ENCODE results near the gene PDIK1L. TPM values are rescaled to one million over a fixed set of nuclear protein-coding genes. Genes with fewer than 3 reads are reported as not detected.
A peak's percentile ranks its signal among the peaks of the same experiment; 100 is the strongest.

Gene PDIK1L
- total and polyA plus RNA-seq, 8 donors, result 1.7 to 12.1 (median 6.0) TPM

DNA sequence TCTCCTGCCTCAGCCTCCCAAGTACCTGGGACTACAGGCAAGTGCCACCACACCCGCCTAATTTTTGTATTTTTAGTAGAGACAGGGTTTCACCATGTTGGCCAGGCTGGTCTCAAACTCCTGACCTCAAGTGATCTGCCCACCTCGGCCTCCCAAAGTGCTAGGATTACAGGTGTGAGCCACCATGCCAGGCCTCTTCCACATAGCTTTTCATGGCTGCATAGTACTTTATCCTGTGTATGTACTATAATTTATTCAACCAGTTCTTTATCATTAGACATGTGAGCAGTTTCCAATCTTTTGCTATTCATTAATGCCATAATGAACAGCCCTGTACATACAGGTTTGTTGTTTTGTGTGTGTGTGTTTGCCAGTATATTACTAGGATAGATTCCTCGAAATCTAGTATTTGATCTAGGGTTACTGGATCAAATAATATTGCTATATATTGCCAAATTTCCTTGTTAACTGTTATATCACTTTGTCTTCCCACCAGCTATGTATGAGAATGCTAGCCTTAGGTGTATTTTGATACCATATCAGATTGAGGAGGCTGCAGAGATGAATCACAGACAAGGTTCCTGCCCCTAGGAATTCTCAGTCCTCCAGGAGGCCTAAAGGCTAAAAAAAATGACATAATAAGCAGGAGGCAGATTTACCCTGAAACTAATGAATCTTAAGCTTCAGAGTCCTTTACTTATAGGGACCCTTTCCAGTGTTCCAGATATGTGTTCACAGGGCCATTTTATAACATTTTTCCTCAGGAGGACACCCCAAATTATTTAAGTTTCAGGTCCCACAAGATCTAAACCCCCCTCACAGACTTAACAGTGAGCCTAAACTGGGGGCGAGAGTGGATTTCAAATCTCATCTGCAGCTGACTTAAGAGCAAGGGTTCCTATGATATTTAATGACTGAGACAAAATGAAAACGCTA lies 2.1 kb upstream of the PDIK1L start:
- Histone ChIP-seq H3K27me3 (no peaks in the 10 kb centered on the region), H3K36me3 (no peaks in the 10 kb centered on the region), H3K9me3 (no peaks in the 10 kb centered on the region), H3K27ac (peak overlapping the region in 1 of 4 donors; percentile 98), H3K4me1 (peaks cover 0 to 21% (median 16%) of the 10 kb centered on the region in 3 donors), H3K4me3 (no peak overlapping the region)
- DNase-seq, result no peak
- intact Hi-C loops (cut with DNase I), result loop anchor here in 1 of 3 donors (5.0 kb wide), 1 partner anchor 38 kb away; no protein-coding TSS in a partner anchor
- 72 to 81% methylated on average over 5 of the region's 5 CpGs for WGBS, 2 donors
- no peak for ATAC-seq
- FAIRE-seq, result no peak
- TF ChIP-seq, protein P1, sequence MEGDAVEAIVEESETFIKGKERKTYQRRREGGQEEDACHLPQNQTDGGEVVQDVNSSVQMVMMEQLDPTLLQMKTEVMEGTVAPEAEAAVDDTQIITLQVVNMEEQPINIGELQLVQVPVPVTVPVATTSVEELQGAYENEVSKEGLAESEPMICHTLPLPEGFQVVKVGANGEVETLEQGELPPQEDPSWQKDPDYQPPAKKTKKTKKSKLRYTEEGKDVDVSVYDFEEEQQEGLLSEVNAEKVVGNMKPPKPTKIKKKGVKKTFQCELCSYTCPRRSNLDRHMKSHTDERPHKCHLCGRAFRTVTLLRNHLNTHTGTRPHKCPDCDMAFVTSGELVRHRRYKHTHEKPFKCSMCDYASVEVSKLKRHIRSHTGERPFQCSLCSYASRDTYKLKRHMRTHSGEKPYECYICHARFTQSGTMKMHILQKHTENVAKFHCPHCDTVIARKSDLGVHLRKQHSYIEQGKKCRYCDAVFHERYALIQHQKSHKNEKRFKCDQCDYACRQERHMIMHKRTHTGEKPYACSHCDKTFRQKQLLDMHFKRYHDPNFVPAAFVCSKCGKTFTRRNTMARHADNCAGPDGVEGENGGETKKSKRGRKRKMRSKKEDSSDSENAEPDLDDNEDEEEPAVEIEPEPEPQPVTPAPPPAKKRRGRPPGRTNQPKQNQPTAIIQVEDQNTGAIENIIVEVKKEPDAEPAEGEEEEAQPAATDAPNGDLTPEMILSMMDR (IDR thresholded peaks at IDR 0.05), result no peak

DNA sequence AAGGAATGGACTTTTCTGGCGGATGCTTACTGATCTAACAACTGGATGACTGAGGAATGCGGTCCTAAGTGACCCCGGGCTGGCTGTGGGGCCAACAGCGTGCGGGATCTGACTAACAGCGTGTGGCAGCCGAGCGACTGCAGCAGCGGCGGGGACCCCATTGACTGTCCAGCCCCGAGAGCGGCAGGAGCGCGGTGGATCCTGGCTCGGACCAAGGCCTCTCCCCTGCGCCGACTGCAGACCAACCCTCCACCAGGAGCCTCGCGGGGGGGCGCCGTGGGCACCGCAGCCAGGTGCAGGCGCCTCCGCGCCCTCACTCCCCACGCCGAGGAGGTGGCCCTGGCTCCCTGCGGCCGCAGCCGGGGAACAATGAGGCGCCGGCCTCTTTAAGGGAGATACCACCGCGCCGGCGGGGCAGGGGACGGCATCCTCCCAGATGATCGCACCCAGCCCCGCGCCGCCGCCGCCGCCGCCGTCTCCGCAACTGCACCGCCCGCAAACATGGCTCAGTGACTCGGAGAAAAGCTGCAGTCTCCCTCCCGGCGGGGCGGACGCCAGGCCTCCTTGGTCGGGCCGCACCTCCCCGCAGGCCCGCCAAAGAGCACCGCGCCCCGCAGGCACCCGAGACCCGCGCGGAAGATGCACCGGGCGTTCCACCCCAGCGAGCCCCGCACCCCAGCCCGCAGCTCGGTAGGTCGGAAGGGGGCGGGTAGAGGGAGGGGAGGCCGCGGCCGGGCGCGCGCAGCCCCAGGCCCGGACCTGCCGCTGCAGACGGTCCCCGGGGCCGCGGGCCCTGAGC lies 694 bp upstream of the PDIK1L start:
- 0% methylated on average over 62 to 85 of the region's 85 CpGs for WGBS, 2 donors
- Histone ChIP-seq H3K27ac (peak overlapping the region; percentile 94 to 98 (median 97)), H3K9me3 (no peaks in the 10 kb centered on the region), H3K4me1 (peaks cover 5 to 34% (median 26%) of the 10 kb centered on the region in 3 donors), H3K27me3 (no peaks in the 10 kb centered on the region), H3K4me3 (peak overlapping the region; percentile 58 to 100 (median 86)), H3K36me3 (no peaks in the 10 kb centered on the region)
- DNase-seq (peak; percentile 84 to 92 (median 87)), FAIRE-seq (no peak), ATAC-seq (peak; percentile 55 to 70 (median 62))
- TF ChIP-seq, protein P1 (IDR thresholded peaks at IDR 0.05), result no peak
- intact Hi-C loops (cut with DNase I), result no loop called here

DNA sequence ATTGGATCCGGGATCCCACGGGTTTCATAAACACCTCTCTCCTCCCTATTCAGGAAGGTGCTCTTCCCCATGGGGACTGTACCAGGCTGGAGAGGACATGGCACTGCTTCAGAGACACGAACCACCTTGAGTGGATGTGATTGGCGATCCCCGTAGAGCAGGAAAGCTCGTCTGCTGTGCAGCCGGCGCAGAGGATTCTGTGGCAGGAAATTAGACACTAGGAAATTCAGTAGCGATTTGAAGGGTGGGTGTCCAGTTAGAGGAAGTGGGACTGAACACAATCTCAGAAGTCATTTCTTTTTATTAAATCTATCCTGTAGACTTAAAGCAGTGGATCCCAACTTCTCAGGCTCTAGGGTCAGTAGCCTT lies 767 bp downstream of the PDIK1L start:
- TF ChIP-seq, protein P1 (IDR thresholded peaks at IDR 0.05), result no peak
- no peaks in the 10 kb centered on the region for H3K27me3 ChIP-seq
- H3K9me3 ChIP-seq, result no peaks in the 10 kb centered on the region
- FAIRE-seq, result no peak
- intact Hi-C loops (cut with DNase I), result no loop called here
- 1% methylated on average over 9 of the region's 9 CpGs for WGBS, 2 donors
- peaks cover 5 to 40% (median 26%) of the 10 kb centered on the region in 3 donors for H3K4me1 ChIP-seq
- no peak for DNase-seq
- no peaks in the 10 kb centered on the region for H3K36me3 ChIP-seq
- peak; percentile 3 to 10 (median 6) for ATAC-seq
- peak overlapping the region; percentile 94 to 98 (median 97) for H3K27ac ChIP-seq
- peak overlapping the region; percentile 58 to 100 (median 86) for H3K4me3 ChIP-seq

DNA sequence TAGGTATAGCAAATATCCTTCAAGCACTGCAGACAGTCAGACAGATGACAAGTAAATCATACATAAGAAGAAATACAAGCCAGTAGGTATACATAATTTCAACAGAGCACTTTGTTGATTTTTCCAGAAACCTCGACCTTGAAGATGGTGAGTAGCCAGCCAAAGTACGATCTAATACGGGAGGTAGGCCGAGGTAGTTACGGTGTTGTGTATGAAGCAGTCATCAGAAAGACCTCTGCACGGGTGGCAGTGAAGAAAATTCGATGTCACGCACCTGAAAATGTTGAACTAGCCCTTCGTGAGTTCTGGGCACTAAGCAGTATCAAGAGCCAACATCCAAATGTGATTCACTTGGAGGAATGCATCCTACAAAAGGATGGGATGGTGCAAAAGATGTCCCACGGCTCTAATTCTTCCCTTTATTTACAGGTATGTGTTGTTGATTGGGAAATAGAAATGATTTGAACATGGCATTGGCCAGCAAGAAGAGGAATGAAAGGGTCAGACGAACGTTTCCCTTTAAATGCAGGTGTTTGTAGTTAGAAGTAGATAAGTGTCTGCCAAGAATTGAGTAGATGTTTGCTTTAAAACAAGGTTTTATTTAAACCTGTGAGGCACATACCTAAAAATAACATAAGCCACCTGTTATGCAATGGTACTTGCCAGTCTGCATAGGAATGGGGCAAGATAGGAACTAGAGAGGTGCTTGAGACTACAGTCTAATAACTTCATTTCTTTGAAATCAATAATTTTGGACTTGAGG lies 2.7 kb downstream of the PDIK1L start:
- Histone ChIP-seq H3K27ac (peak overlapping the region; percentile 30 to 98 (median 70)), H3K4me1 (peaks cover 8 to 45% (median 26%) of the 10 kb centered on the region in 3 donors), H3K9me3 (no peaks in the 10 kb centered on the region), H3K4me3 (peak overlapping the region in 2 of 4 donors; percentile 74 to 100), H3K36me3 (no peaks in the 10 kb centered on the region), H3K27me3 (no peaks in the 10 kb centered on the region)
- TF ChIP-seq, protein P1 (IDR thresholded peaks at IDR 0.05), result no peak
- DNase-seq (peak in 3 of 6 donors; percentile 41 to 48 (median 44)), FAIRE-seq (no peak), ATAC-seq (peak; percentile 36 to 51 (median 44))
- WGBS, 2 donors, result 15 to 19% methylated on average over 12 of the region's 12 CpGs
- intact Hi-C loops (cut with DNase I), result no loop called here

Data from pancreas (tissue), 10 donors.